Mammary epithelial cell (primary cell): Measurements from ENCODE around the gene WDR33.

Source experiments
- EZH2 ChIP-seq: IDR thresholded peaks from 2 replicates; pipeline ENCODE4 v1.6.1; 2012; ENCODE audit warnings: low read length, inconsistent platforms, borderline replicate concordance
- TF ChIP-seq, protein P1 (sequence below), 2 donors: IDR thresholded peaks in 1 of 2; conservative IDR thresholded peaks in 1 of 2; 2 replicates each; pipeline ENCODE4 v1.5.1; 2011 to 2012; ENCODE audit warnings: inconsistent platforms in 2 of 2, low read length in 2 of 2, mild to moderate bottlenecking in 2 of 2, control low read depth in 1 of 2, low read depth in 1 of 2; ENCODE audit not compliant: insufficient read depth in 1 of 2; ENCODE audit errors: extremely low read depth in 1 of 2

DNA sequence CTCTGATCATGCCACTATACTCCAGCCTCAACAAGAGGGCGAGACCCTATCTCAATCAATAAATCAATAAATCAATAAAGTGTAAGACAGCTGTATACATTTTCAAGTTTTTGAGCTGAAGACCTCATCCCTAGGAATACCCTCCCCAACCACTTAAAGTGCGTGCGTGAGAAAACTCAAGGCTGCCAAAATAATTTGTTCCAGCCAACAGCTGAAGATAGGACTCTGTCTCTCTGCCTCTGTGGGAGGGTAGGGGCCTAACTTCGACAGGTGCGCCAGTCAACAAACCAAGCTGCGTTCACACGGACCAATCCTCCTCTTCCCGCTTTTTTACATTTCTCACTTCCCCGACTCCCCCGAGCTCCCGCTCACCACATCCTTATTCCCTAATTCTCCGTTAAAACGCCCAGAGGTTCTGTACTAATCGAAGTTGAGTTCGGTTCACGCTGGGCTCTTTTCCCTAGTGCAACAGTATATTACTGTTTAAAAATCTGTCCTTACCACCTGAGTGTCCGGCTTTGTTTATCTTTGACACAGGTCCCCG lies 46.4 kb upstream of the WDR33 start:
- TF ChIP-seq, protein P1, sequence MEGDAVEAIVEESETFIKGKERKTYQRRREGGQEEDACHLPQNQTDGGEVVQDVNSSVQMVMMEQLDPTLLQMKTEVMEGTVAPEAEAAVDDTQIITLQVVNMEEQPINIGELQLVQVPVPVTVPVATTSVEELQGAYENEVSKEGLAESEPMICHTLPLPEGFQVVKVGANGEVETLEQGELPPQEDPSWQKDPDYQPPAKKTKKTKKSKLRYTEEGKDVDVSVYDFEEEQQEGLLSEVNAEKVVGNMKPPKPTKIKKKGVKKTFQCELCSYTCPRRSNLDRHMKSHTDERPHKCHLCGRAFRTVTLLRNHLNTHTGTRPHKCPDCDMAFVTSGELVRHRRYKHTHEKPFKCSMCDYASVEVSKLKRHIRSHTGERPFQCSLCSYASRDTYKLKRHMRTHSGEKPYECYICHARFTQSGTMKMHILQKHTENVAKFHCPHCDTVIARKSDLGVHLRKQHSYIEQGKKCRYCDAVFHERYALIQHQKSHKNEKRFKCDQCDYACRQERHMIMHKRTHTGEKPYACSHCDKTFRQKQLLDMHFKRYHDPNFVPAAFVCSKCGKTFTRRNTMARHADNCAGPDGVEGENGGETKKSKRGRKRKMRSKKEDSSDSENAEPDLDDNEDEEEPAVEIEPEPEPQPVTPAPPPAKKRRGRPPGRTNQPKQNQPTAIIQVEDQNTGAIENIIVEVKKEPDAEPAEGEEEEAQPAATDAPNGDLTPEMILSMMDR (conservative IDR thresholded peaks at IDR 0.05 in 1 of 2, IDR thresholded peaks at IDR 0.05 in 1 of 2; ENCODE audit: extremely low read depth in 1 of 2, insufficient read depth in 1 of 2, low read depth in 1 of 2, low read length in 2 of 2) = no peak
- no peak for TF ChIP-seq EZH2
